HG02840 (cell line): Measurements from ENCODE around the gene NUP214.
"Not testable (repeated sequence)": the region's sequence is repeated elsewhere in the genome, so short reads cannot be mapped to it uniquely, and the experiment has no call there.

ENCODE experiments used
- ATAC-seq: cut with Tn5 transposase; IDR thresholded peaks from one replicate; pipeline ENCODE4 v1.9.1; 2021; ENCODE audit warnings: mild to moderate bottlenecking, moderate library complexity, moderate number of reproducible peaks; ENCODE audit not compliant: unreplicated experiment, low FRiP score

Gene NUP214

GRCh38 chr9:131190191-131190590 is 64.8 kb downstream of the NUP214 start:
- ATAC-seq, result no peak

DNA sequence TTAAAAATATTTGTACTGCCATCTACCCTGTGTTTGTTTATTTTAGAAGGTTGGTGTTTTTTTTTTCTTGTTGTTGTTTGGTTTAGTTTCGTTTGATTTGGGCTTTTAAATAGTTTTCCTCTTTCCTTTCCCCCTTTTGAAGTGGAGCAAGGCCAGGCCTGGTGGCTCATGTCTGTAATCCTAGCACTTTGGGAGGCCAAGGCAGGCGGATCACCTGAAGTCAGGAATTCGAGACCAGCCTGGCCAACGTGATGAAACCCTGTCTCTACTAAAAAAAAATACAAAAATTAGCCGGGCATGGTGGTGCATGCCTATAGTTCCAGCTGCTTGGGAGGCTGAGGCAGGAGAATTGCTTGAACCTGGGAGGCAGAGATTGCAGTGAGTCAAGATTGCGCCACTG is 65.6 kb downstream of the NUP214 start:
- not testable (repeated sequence) for ATAC-seq

- ATAC-seq, result no peak
Observed at GRCh38 chr9:131191857-131192256, 66.5 kb downstream of the NUP214 start.

GRCh38 chr9:131193051-131193450 is 67.7 kb downstream of the NUP214 start:
- ATAC-seq, result no peak

DNA sequence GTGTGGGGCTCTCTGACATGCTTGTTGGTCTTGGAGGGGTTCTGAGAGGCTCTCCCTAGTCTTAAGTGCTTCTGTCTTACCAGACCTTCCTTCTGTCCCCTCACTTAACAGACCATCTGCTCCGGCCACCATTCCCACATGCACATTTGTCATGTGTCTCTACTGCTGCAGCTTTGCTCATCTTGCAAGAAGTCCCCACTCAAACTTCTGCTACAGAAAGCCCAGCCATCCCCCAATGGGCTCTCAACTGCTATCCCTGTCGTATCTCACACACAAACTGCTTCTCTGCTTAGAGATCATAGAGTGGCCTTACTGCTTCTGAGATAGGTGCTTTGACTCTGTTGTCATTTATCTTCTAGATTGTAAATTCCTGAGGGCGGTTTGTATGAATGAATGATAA is 69.4 kb downstream of the NUP214 start:
- no peak for ATAC-seq

DNA sequence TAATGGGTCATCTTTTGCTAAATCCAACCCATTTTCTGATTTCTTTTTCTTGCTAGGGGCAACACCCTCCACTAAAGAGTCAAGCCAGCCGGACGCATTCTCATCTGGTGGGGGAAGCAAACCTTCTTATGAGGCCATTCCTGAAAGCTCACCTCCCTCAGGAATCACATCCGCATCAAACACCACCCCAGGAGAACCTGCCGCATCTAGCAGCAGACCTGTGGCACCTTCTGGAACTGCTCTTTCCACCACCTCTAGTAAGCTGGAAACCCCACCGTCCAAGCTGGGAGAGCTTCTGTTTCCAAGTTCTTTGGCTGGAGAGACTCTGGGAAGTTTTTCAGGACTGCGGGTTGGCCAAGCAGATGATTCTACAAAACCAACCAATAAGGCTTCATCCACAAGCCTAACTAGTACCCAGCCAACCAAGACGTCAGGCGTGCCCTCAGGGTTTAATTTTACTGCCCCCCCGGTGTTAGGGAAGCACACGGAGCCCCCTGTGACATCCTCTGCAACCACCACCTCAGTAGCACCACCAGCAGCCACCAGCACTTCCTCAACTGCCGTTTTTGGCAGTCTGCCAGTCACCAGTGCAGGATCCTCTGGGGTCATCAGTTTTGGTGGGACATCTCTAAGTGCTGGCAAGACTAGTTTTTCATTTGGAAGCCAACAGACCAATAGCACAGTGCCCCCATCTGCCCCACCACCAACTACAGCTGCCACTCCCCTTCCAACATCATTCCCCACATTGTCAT is 72.0 kb downstream of the NUP214 start:
- no peak for ATAC-seq

GRCh38 chr9:131198041-131198715 is 72.8 kb downstream of the NUP214 start:
- no peak for ATAC-seq

- ATAC-seq, result no peak
Observed at GRCh38 chr9:131201856-131202255, 76.5 kb downstream of the NUP214 start.

DNA sequence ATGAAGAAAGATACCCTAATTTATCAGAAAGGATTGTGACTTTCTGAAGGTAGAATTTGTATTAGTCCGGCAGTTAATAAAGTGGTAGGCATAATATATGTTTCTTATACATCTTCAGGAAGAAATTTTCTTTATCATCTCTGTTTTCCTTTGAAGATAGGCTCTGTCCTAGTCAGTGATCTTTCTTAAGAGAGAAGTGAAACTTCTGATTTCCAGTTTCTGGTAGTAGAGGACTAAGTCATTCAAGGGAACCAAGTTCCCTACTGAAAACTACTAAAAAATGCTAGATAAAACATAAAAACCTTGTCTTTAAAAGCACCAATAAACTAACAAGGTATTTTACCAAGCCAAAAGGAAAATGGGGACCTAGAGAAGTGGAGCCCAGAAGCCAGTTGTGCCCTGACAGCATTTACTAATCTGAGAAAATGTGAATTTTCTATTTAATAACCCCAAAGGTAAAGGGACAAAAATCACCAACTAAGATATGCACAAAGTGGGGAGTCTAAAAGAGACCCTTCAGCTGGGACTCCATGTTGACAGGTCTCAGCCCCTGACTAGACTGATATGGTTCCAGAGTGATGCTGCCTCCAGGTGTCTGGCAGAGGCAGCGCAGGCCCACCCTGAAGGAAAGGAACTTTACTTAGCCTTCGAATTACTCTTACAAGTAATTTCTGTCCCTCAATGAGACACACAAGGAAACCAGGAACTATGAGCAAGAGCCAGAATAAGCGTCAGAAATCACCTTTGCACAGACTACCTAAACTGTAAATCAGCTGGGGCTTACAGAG is 78.2 kb downstream of the NUP214 start:
- ATAC-seq, result no peak

DNA sequence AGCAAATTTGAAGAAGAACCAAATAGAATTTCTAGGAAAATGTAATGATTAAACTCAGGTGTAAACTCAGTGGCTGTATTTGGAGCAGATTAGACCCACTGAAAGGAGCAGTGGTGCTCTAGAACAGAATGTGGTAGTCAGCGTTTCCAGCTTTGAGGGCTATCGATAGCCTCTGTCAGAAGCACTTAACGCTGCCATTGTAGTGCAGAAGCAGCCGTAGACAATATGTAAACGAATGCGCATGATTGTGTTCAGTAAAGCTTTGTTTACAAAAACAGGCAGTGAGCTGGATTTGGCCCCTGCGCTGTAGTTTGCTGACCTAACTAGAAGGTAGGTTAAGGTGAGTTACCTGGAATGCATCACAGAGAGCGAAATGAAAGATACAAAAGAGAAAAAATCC is 78.9 kb downstream of the NUP214 start:
- no peak for ATAC-seq

GRCh38 chr9:131206495-131206894 is 81.1 kb downstream of the NUP214 start:
- no peak for ATAC-seq

GRCh38 chr9:131211920-131212319 is 86.5 kb downstream of the NUP214 start:
- ATAC-seq, result not testable (repeated sequence)

DNA sequence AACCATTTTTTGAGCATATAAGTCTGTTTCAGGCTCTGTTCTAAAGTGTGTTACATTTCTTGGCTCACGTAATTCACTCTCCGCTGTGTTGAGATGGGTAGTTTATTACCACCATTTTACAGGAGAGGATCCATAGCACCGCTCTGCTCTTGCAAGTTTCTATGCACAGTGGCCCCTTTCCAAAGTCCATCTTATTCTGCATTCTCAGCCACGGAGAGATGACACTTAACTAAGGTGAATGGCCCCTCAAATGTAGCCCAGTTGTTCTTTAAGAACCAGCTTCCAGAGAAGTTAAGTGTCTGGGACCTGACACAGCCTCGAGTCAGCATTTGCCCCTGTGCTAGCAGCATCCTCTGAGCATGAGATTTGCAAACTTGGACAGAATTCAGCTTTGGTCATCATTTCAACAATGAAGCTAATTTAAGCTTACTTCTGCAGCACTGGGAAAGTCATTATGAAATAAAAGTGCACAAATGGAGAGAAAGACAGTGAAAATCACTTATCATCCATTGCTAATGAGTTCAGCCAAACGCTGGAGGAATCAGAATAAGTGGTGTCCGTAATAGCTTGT is 89.0 kb downstream of the NUP214 start:
- ATAC-seq, result no peak

- ATAC-seq, result no peak
Observed at GRCh38 chr9:131214876-131215275, 89.5 kb downstream of the NUP214 start.

- no peak for ATAC-seq
Observed at GRCh38 chr9:131216806-131217205, 91.4 kb downstream of the NUP214 start.

GRCh38 chr9:131217331-131218031 is 92.1 kb downstream of the NUP214 start:
- ATAC-seq, result no peak

DNA sequence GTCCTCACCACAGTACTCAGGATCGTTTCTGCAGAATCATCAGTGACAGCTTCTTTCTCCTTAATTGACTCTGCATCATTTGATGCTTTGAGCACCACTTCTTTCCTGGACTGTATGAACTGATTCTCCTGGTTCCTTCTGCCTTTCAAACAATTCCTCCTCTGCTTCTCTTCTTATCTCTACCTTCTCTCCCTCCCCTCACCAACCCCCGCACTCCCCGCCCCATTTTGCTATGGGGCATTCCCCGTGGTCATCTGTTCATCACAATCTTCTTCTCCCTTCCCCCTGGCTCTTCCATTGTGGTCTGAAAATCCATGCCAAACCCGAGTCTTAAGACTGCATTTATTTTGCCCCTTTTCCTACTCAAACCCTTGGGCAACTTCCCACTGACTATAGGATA is 93.0 kb downstream of the NUP214 start:
- ATAC-seq, result no peak

GRCh38 chr9:131220485-131220884 is 95.1 kb downstream of the NUP214 start:
- no peak for ATAC-seq

DNA sequence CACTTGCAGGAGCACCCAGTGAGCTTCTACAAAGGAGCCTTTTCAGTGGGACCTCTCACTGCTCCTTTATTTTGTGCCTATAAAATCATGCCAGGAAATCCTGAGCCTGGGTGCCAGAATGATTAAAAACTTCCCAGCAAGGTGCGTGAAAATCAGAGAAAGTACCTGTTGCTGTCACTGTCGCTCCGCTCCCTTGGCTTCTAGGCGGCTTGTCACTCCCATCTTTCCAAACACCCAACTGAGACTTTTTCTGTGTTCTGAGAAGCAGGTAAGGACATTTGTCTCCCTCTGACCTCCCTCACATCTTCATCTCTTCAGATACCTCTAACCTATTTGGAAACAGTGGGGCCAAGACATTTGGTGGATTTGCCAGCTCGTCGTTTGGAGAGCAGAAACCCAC is 97.1 kb downstream of the NUP214 start:
- no peak for ATAC-seq

- no peak for ATAC-seq
Observed at GRCh38 chr9:131226226-131226625, 100.8 kb downstream of the NUP214 start.
